ENCODE measurements around the gene RHBG.
"Not testable (repeated sequence)": the region's sequence is repeated elsewhere in the genome, so short reads cannot be mapped to it uniquely, and the experiment has no call there.

Gene RHBG

GRCh38 chr1:156359973-156360372 lies 9.0 kb upstream of the RHBG start:
- DNase-seq (ENCODE audit: extremely low read depth in 1 of 2, low read depth in 1 of 2) = no peak

- no peak for DNase-seq (ENCODE audit: extremely low read depth in 1 of 2, low read depth in 1 of 2)
These were observed 8.5 kb upstream of the RHBG start for GRCh38 chr1:156360534-156360933.

- DNase-seq (ENCODE audit: extremely low read depth in 1 of 2, low read depth in 1 of 2) = no peak
These were observed 3.3 kb upstream of the RHBG start for GRCh38 chr1:156365754-156366153.

DNA sequence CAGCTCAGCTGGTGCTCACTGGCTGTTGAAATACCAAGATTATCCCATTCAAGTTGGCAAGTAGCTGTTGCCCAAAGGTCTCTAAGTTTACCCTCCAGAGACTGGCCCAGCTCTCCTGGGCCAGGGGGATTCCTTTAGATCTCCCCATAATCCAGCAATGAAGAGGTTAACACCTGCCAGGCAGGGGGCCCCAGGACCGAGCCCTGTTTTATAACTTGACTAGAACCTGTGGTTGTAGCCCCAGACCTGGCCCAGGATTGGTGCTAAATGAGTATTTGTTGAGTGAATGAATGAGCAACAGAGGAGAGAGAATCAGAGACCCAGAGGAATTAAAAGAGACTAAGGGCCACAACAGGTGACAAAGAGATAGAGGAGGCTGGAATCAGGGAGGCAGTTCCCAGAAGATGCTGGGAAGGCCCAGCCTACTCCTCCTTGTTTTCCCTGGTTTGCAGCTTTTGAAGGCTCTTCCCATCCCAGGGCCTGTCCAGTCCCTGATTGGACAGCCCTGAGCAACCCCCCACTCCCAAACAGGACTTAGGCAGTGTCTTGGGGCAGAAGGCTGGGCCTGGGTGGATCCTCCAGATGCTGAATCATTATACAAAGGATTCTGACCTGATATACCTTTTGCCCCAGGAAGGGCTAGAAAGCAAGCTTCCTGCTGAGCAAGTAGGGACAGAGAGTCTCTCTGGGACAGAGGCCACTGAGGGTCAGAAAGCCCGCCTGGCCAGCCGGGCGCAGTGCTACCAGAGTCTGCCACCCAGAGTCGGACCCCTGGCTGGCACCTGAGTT lies 2.4 kb upstream of the RHBG start:
- DNase-seq (ENCODE audit: extremely low read depth in 1 of 2, low read depth in 1 of 2) = no peak

- no peak for DNase-seq (ENCODE audit: extremely low read depth in 1 of 2, low read depth in 1 of 2)
These were observed 1.4 kb upstream of the RHBG start for GRCh38 chr1:156367383-156368156.

- no peak for DNase-seq (ENCODE audit: extremely low read depth in 1 of 2, low read depth in 1 of 2)
These were observed 803 bp upstream of the RHBG start for GRCh38 chr1:156368157-156368658.

GRCh38 chr1:156369685-156370286 lies 775 bp downstream of the RHBG start:
- DNase-seq (ENCODE audit: extremely low read depth in 1 of 2, low read depth in 1 of 2) = not testable (repeated sequence)

DNA sequence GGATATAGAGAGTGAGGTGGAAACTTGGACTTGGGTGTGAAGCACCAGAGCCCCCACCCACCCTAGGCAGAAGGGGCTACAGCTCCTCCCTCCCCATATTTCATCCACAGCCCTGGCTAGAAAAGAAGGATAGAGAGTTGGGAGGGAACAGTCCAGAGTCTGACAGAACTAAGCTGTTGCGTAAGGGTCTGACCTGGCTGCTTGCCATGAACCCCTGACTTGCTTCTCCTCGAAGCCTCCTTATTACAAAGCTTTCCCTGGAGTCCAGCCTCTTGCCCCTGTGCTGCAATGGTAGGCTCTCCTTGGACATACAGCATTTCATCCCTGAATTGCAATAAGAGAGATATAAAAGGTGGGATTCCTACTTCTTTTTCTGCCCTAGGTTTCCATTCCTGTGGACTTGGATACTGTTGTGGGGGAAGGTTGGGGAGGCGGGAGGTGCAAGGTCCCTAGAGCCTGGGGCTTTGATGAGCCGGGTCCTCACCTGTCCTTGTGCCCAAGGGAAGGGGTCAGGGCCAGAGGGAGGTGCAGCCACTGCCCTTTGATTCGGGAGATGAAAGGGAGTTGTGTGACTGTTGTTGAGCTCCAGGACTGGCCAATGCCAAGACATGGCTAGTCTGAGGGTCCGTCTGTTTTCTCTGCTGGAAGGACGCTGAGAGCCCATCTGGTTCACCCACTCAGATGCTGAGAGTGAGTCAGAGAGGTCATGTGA lies 2.7 kb downstream of the RHBG start:
- DNase-seq (ENCODE audit: extremely low read depth in 1 of 2, low read depth in 1 of 2) = no peak

- DNase-seq (ENCODE audit: extremely low read depth in 1 of 2, low read depth in 1 of 2) = no peak
These were observed 3.2 kb downstream of the RHBG start for GRCh38 chr1:156372265-156372586.

GRCh38 chr1:156372876-156373275 lies 3.9 kb downstream of the RHBG start:
- DNase-seq (ENCODE audit: extremely low read depth in 1 of 2, low read depth in 1 of 2) = no peak

DNA sequence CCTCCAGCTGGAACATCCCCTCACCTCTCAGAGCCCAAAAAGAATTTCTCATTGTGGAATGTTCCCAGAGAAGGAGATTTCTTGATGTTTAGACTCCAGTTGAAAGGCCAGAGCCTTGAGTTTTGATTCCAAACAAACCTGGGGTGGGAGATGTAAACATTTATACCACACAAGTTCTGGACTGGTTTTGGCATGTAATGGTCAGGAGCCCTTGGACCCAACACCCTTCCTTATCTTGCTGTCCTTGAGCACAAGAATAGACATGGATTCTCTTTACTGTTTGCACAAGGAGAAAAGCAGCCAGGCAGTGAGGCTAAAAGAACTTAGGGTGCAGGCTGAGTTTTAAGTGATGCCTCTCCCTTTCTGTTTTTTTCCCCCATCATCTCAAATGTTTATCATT lies 4.5 kb downstream of the RHBG start:
- no peak for DNase-seq (ENCODE audit: extremely low read depth in 1 of 2, low read depth in 1 of 2)

DNA sequence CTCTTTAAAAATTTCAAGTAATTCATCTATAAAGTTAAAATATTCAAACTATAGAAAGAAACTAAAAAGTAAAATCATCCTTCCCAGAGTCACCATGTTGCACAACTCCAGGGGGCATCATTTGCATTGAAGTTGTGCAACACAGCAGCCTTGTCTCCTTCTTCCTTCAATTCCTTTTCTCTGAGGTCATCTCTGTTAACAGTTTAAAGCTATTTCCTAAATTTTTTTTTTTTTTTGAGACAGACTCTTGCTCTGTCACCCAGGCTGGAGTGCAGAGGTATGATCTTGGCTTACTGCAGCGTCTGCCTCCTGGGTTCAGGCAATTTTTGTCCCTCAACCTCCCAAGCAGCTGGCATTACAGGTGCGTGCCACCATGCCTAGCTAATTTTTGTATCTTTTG lies 7.1 kb downstream of the RHBG start:
- DNase-seq (ENCODE audit: extremely low read depth in 1 of 2, low read depth in 1 of 2) = no peak

- DNase-seq (ENCODE audit: extremely low read depth in 1 of 2, low read depth in 1 of 2) = no peak
These were observed 8.2 kb downstream of the RHBG start for GRCh38 chr1:156376958-156377919.

DNA sequence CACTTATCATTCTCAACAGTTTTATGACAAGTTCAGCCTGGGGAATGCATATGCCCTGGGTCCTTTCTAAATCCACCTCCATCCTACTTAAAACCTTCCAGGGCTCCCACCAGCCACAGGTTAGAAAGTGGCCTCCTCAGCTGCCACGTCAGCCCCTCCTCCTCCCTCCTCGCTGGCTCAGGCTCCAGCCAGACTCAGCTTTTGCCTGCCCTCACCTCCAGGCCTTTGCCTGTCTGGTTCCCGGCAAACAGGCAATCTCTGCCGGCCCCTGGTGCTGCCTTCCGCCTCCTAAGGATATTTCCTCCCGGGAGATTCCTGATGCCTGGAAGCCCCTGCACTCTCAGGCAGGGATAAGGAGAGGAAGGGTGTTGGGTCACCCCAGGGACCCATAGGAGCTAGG lies 9.5 kb downstream of the RHBG start:
- no peak for DNase-seq (ENCODE audit: extremely low read depth in 1 of 2, low read depth in 1 of 2)

- DNase-seq (ENCODE audit: extremely low read depth in 1 of 2, low read depth in 1 of 2) = no peak
These were observed 10.6 kb downstream of the RHBG start for GRCh38 chr1:156379420-156380165.

DNA sequence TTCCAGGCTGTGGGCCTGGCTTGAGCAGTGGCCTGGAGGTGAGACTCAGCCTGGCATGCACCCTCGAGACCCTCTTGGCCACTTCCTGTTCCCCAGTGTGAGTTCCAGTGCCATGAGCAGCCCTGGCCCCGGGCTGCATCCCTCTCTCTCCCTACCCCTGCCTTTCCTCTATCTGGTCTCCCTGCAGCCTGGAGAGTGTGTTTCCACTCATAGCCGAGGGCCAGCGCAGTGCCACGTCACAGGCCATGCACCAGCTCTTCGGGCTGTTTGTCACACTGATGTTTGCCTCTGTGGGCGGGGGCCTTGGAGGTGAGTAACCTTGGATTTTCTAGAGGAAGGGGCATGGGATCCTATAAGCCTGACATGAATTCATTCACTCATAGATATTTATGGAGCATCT lies 13.6 kb downstream of the RHBG start:
- no peak for DNase-seq (ENCODE audit: extremely low read depth in 1 of 2, low read depth in 1 of 2)

DNA sequence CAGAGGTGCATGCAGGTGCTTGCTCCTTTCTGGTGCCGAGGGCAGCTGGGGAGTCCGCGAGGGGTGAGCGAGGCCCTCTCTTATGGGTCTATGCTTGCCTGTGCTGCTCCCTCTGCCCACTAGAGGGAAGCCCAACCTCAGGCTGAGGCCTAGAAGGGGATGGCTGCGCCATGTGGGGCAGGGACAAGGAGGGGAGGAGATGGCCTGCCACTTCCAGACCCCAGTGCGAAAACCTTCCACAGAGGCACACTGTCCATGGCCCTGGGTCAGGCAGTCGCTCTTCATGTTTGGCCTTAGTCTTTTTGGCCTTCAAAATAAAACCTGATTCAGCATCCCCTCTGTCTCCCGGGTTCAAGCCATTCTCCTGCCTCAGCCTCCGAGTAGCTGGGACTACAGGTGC lies 14.0 kb downstream of the RHBG start:
- DNase-seq (ENCODE audit: extremely low read depth in 1 of 2, low read depth in 1 of 2) = peak; percentile 23 to 52

DNA sequence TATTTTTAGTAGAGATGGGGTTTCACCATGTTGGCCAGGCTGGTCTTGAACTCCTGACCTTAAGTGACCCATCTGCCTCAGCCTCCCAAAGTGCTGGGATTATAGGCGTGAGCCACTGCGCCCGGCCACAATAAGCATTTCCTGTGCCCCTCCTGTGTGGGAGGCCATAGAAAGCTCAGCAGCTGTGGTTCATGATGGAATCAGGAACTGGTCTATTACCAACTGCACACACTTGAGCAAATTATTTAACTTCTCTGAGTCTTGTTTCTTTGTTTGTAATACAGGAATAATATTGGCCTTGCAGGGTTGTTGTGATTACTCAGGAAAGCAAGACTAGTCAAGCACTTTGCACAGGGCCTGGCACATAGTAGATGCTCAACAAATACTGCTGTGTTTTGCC lies 15.0 kb downstream of the RHBG start:
- DNase-seq (ENCODE audit: extremely low read depth in 1 of 2, low read depth in 1 of 2) = no peak

DNA sequence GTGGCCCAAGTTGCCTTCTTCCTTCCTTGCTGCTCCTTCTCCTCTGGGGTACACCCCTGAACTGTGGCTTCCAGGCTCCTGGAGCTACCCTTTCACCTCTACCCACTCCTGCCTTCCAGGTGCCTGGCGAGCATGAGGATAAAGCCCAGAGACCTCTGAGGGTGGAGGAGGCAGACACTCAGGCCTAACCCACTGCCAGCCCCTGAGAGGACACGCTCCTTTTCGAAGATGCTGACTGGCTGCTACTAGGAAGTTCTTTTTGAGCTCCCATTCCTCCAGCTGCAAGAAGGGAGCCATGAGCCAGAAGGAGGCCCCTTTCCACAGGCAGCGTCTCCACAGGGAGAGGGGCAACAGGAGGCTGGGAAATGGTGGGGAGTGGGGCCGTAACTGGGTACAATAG lies 15.6 kb downstream of the RHBG start:
- DNase-seq (ENCODE audit: extremely low read depth in 1 of 2, low read depth in 1 of 2) = no peak

Measured in stimulated activated CD8-positive, alpha-beta memory T cell treated with anti-CD3 and anti-CD28 coated beads, Interleukin-7, amount 100 ng/mL, for 48 hours (primary cell).